ENCODE measurements around the gene PABPN1. TPM values are rescaled to one million over a fixed set of nuclear protein-coding genes. Genes with fewer than 3 reads are reported as not detected.

PABPN1 gene
- total RNA-seq, 1 donor, result 51.0 TPM

DNA sequence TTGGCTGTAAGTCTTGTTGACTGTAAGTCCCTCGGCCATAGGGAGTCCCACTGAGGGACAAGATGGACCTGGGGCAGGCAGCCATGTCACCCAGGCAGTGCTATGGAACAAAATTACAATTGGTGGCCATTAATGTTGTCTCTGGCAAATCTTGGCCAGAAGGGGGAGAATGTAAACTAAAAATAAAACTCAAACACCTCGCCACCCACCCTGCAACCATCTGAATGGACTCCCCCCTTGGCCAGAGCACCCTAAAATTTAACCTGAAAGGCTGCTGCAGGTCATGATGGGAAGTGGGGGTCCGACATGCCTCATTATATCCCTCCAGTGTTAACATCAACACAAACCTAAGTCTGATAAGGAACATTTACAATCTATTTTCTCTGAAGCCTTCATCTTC, 23.2 kb downstream of the PABPN1 start:
- H3K27me3 ChIP-seq (ENCODE audit: insufficient read depth, low read length), result peaks cover 6% of the 10 kb centered on the region
- peaks cover 6% of the 10 kb centered on the region for H3K9me3 ChIP-seq (ENCODE audit: low read depth, low read length)
- no peaks in the 10 kb centered on the region for H3K4me1 ChIP-seq (ENCODE audit: insufficient read depth, low read length)
- H3K4me3 ChIP-seq (ENCODE audit: low read length), result no peak overlapping the region

DNA sequence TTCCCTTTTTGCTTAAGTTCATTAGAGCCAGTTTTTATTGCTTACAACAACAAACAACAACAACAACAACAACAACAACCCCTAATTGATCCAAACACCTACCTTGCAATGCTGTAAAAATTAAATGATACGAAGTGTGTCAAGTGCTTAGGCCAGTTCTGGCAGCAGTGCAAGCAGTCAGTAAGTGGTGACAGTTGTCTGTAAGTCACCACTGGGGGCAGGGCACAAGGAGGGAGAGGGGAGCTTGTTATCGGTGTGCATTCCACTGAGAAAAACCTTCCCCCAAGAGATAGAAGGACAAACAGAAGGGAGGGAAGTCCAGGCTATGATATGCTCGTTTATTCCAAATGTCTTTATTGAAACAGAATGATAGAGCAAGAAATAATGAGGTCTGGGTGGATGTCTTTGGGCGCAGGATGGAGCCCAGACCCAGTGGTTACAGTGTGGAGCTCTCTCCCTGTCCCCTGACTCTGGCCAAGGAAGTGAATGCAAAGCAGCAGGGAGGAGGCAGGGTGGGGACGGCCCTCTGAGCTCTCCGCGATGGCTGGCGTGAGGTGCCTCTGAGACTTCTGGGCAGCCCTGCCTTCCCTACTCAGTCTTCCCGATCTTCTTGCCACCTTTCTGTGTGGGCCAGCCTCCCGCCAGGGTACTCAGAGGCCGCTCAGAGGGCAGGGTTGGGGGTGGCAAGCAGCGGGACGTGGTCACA, 24.9 kb downstream of the PABPN1 start:
- H3K27me3 ChIP-seq (ENCODE audit: insufficient read depth, low read length), result peaks cover 13% of the 10 kb centered on the region
- no peaks in the 10 kb centered on the region for H3K4me1 ChIP-seq (ENCODE audit: insufficient read depth, low read length)
- no peaks in the 10 kb centered on the region for H3K9me3 ChIP-seq (ENCODE audit: low read depth, low read length)
- no peak overlapping the region for H3K4me3 ChIP-seq (ENCODE audit: low read length)

GRCh38 chr14:23346693-23347405, 25.6 kb downstream of the PABPN1 start:
- Histone ChIP-seq H3K9me3 (ENCODE audit: low read depth, low read length) (no peaks in the 10 kb centered on the region), H3K27me3 (ENCODE audit: insufficient read depth, low read length) (peaks cover 16% of the 10 kb centered on the region), H3K4me3 (ENCODE audit: low read length) (no peak overlapping the region), H3K4me1 (ENCODE audit: insufficient read depth, low read length) (peaks cover 3% of the 10 kb centered on the region)

DNA sequence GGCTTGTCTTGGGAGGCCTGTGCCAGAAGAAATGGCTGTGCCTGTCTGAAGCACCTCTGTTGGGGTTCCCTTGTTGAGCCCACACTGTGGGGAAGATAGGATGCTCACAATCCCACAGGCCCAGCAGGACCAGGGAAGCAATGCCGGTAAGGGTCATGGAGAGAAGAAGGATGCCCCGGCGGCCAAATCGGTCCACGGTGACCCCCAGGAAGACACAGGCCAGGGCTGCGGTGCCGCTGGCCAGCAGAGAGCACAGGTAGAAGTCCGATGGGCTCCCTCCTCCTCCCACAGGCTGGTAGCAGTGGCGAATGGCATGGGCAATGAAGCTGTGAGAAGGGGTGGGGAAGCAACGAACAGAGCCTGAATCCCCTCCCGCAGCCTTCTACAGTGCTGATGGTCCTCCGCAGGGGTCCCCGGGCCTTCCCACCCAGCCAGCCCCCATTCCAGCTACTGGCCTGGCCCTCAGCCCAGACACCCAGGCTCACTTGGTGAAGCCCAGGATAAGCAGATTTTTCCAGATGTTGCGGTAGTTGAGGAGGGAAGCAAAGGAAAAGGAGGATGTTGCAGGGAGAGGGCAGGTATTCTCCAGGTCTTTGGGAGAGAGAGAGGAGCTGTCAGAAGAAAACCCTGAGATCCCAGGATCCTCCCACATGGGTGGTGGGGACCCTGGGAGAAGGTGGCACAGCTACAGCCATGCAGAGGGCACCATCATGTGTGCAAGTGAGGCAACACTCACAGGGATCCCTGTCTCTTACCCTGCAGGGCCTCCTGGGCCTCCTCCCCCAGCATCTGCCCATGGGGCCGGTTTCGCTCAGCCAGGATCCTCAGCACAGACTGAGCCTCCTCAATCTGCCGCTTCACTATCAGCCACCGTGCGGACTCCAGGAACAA, 26.4 kb downstream of the PABPN1 start:
- Histone ChIP-seq H3K27me3 (ENCODE audit: insufficient read depth, low read length) (peaks cover 22% of the 10 kb centered on the region), H3K4me3 (ENCODE audit: low read length) (no peak overlapping the region), H3K4me1 (ENCODE audit: insufficient read depth, low read length) (peaks cover 8% of the 10 kb centered on the region), H3K9me3 (ENCODE audit: low read depth, low read length) (no peaks in the 10 kb centered on the region)

- Histone ChIP-seq H3K4me3 (ENCODE audit: low read length) (no peak overlapping the region), H3K4me1 (ENCODE audit: insufficient read depth, low read length) (peaks cover 8% of the 10 kb centered on the region), H3K27me3 (ENCODE audit: insufficient read depth, low read length) (peaks cover 28% of the 10 kb centered on the region), H3K9me3 (ENCODE audit: low read depth, low read length) (no peaks in the 10 kb centered on the region)
Measured at GRCh38 chr14:23348297-23348655, 27.0 kb downstream of the PABPN1 start.

DNA sequence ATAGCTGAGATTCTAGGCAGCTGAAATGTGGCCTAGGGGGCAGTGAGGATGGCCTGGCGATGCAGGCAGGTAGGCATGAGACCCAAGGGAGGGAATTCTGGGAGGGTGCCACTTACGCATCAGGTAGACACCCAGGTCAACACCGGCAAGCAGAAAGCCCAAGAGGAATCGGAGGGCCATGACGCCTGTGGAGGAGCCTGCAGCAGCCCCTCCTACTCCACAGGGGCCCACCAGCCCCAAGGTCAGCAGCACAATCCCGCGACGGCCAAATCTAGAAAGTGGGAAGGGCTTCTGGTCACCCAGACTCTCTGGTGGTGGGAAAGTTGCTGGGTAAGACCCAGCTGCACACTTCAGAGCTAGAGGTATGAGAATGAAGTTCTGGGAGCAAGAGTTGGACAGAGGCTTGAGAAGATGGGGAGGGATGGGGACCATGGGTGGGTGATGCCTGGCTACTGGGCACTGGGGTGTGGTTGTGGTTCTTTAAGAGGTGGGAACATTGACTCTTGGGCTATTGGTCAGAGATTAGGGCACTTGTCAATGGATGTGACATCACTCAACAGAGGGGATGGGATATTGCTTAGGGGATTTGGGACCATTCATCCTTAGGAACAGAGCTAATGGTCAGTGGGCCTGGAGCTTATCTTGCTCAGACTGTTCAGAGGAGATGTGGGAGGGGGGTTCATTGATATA, 28.0 kb downstream of the PABPN1 start:
- H3K4me3 ChIP-seq (ENCODE audit: low read length), result no peak overlapping the region
- H3K27me3 ChIP-seq (ENCODE audit: insufficient read depth, low read length), result peaks cover 38% of the 10 kb centered on the region
- peaks cover 8% of the 10 kb centered on the region for H3K4me1 ChIP-seq (ENCODE audit: insufficient read depth, low read length)
- H3K9me3 ChIP-seq (ENCODE audit: low read depth, low read length), result no peaks in the 10 kb centered on the region

DNA sequence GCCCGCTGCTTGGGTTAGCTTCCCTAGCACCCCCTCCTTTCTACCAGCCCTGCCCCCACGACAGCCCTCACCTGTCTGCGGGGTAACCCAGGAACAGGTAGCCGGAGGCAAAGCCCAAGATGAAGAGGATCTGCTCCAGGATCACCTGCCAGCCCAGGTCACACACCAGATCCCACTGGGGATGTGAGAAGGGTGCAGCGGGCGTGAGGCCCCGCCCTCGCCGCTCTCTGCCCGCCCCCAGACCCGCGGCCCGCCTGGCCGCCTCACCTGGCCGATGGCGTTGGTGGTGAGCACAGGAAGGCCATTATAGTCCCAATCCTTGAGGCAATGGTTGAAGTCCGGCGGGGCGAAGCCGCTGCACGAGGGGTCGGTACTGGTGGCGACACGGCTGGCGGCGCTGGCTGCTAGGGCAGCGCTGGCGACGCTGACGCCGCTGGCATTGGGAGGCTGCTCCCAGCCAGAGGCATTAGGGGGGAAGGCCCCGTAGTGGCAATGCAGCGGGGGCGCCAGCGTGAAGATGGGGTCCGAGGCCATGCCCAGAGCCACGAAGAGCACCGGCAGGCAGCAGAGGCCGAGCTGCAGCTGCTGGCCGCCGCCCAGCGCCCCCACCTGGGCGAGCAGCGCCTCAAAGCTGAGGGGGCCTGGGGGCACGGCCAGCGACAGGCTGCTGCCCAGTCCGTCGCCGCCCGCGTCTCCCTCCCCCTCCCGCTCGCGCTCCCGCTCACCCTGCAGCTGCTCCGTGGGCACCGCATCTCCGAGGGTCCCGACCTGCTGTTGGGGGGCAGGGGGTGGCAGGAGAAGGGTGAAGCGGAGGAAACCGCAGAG, 30.6 kb downstream of the PABPN1 start:
- Histone ChIP-seq H3K27me3 (ENCODE audit: insufficient read depth, low read length) (peaks cover 45% of the 10 kb centered on the region), H3K9me3 (ENCODE audit: low read depth, low read length) (no peaks in the 10 kb centered on the region), H3K4me3 (ENCODE audit: low read length) (peak overlapping the region; percentile 20), H3K4me1 (ENCODE audit: insufficient read depth, low read length) (peaks cover 8% of the 10 kb centered on the region)

DNA sequence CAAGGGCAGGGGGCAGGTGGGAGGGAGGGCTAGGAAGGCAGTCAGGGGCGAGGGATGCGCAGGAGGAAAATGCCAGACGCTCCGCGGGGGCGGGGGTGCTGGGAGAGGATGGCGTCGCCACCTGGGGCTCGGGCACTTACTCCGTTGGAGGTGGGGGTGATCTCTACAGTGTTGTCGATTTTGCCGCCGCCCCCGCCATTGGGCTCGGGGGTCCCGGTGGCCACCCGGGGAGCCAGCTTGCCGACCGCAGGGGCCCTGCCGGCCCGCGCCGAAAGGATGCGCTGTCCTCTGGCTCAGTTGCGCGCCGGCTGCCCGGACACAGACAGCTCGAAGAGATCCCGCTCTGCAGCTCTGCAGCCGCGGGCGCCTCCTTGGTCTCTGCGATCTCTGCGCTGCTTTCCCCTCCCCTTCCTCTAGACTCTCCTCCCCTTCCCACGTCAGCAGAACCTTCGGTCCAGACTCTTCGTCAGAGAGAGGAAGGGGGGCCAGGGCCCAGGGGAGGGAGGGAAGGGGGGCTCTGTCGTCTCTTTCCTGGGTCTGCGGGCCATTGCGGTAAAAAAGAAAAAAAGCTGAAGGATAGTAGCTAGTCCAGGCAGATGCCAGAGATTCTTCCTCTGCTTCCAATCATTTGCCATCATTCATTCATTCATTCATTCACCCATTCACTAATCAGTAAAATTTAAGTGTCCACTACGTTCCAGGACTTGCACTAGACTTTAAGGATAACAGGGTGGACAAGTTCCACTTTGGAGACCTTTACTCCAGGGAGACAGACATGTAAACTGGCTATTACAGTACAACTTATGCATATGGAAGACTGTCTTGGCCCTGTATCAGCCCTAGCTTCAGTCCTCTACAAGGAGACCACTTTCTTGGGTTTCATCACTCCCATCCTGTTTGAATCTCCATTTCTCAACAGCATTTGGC, 31.5 kb downstream of the PABPN1 start, which contains the start of gene SLC22A17:
TSS of gene SLC22A17 (minus strand) at position 382 of the 927 bp plus-strand sequence.
- no peaks in the 10 kb centered on the region for H3K9me3 ChIP-seq (ENCODE audit: low read depth, low read length)
- H3K27me3 ChIP-seq (ENCODE audit: insufficient read depth, low read length), result peaks cover 45% of the 10 kb centered on the region
- peaks cover 8% of the 10 kb centered on the region for H3K4me1 ChIP-seq (ENCODE audit: insufficient read depth, low read length)
- H3K4me3 ChIP-seq (ENCODE audit: low read length), result peak within 1 kb of the TSS; percentile 20

DNA sequence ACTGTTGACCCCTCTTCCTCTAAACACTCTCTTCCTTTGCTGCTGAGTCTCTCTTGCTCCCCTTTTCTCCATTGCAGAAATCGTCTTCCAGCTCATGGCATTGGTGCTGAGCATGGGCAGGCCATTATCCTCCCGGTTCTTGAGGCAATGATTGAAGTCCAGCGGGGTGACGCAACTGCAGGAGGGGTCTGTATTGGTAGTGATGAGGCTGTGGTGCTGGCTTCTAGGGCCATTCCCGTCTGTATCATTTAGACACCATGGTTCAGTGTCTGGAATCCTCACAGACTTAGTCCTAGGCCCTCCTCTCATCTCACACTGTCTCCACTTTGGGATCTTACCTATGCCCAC, 32.1 kb downstream of the PABPN1 start:
- Histone ChIP-seq H3K27me3 (ENCODE audit: insufficient read depth, low read length) (peaks cover 45% of the 10 kb centered on the region), H3K4me3 (ENCODE audit: low read length) (no peak overlapping the region), H3K4me1 (ENCODE audit: insufficient read depth, low read length) (peaks cover 8% of the 10 kb centered on the region), H3K9me3 (ENCODE audit: low read depth, low read length) (no peaks in the 10 kb centered on the region)

DNA sequence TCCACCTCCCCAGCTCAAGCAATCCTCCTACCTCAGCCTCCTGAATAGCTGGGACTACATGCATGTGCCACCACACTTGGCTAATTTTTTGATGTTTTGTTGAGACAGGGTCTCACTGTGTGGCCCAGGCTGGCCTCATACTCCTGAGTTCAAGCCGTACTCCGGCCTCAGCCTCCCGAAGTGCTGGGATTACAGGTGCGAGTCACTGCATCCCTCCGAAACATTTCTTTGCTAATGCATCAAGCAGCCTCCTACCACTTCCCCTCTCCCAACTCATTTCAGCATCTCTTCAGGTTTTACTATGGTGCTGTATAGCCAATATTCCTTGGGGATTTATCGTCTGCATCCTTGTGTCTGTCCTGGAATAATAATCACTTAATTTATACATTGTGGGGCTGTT, 33.7 kb downstream of the PABPN1 start:
- H3K9me3 ChIP-seq (ENCODE audit: low read depth, low read length), result no peaks in the 10 kb centered on the region
- no peak overlapping the region for H3K4me3 ChIP-seq (ENCODE audit: low read length)
- H3K27me3 ChIP-seq (ENCODE audit: insufficient read depth, low read length), result peaks cover 45% of the 10 kb centered on the region
- peaks cover 8% of the 10 kb centered on the region for H3K4me1 ChIP-seq (ENCODE audit: insufficient read depth, low read length)

GRCh38 chr14:23355871-23356435, 34.7 kb downstream of the PABPN1 start:
- Histone ChIP-seq H3K4me3 (ENCODE audit: low read length) (no peak overlapping the region), H3K4me1 (ENCODE audit: insufficient read depth, low read length) (peaks cover 8% of the 10 kb centered on the region), H3K27me3 (ENCODE audit: insufficient read depth, low read length) (peaks cover 38% of the 10 kb centered on the region), H3K9me3 (ENCODE audit: low read depth, low read length) (no peaks in the 10 kb centered on the region)

- no peak overlapping the region for H3K4me3 ChIP-seq (ENCODE audit: low read length)
- H3K9me3 ChIP-seq (ENCODE audit: low read depth, low read length), result no peaks in the 10 kb centered on the region
- H3K27me3 ChIP-seq (ENCODE audit: insufficient read depth, low read length), result peaks cover 31% of the 10 kb centered on the region
- H3K4me1 ChIP-seq (ENCODE audit: insufficient read depth, low read length), result peaks cover 6% of the 10 kb centered on the region
Measured at GRCh38 chr14:23356662-23357061, 35.4 kb downstream of the PABPN1 start.

DNA sequence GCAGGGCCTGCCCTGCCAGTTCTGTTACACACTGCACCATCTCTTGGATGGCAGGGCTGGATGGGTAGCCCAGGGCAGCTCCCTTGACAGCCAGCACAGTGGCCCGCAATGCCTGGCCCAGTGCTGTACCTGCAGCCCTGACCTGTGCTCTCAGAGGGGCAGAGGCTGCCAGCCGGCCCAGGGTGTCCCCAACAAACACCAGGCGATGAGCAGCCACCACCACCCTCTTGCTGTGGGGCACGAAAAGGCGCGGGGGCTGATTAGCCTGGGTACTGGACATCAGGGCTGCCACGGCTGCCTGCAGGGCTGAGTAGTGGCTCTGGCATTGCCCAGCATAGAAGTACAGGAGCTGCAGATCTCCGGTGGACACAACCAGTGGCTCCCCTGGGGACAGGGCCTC, 36.0 kb downstream of the PABPN1 start:
- Histone ChIP-seq H3K27me3 (ENCODE audit: insufficient read depth, low read length) (peaks cover 25% of the 10 kb centered on the region), H3K4me3 (ENCODE audit: low read length) (no peak overlapping the region), H3K4me1 (ENCODE audit: insufficient read depth, low read length) (peaks cover under 1% of the 10 kb centered on the region), H3K9me3 (ENCODE audit: low read depth, low read length) (no peaks in the 10 kb centered on the region)

Measured in mononuclear cell (primary cell).